GM12865 (cell line): ENCODE measurements around the gene CNPY2.

Source experiments
- DNase-seq: peaks from one replicate; pipeline ENCODE4 v3.0.0; 2010; ENCODE audit warnings: low read depth
- H3K4me3 ChIP-seq: 2 replicates; pipeline ENCODE4 v1.5.1; 2011; ENCODE audit warnings: mild to moderate bottlenecking, low read depth, low read length, control low read depth
- CTCF ChIP-seq: IDR thresholded peaks from 2 replicates; pipeline ENCODE4 v1.5.1; 2011; ENCODE audit warnings: low read length, control low read depth, low read depth, inconsistent platforms; ENCODE audit not compliant: insufficient read depth; ENCODE audit errors: missing control alignments

The CNPY2 gene

GRCh38 chr12:56315622-56316473, at the start of gene CNPY2:
Gene CNPY2 (minus strand): TSS chr12:56315988. CDS start chr12:56315217, 771 bp downstream.
- H3K4me3 ChIP-seq: peak within 1 kb of the TSS; percentile 82
- DNase-seq: peak; percentile 100
- TF ChIP-seq CTCF: peak; percentile 13

- no peak for TF ChIP-seq CTCF
- DNase-seq: no peak
These were observed 46.6 kb upstream of the CNPY2 start, which contains the start of gene APOF for GRCh38 chr12:56362130-56363059. Gene APOF (minus strand): TSS chr12:56362857. CDS start chr12:56362745, 112 bp downstream.

GRCh38 chr12:56361487-56362129, 45.8 kb upstream of the CNPY2 start:
- no peak for TF ChIP-seq CTCF
- H3K4me3 ChIP-seq: no peak overlapping the region
- no peak for DNase-seq

More at GRCh38 chr12:56362130-56363059, 46.6 kb upstream of the CNPY2 start, which contains the start of gene APOF:
- no peak within 1 kb of the TSS for H3K4me3 ChIP-seq

GRCh38 chr12:56359851-56360767, 44.3 kb upstream of the CNPY2 start, which contains the start of gene STAT2:
Gene STAT2 (minus strand): TSS chr12:56360107. CDS start chr12:56356571, 3,536 bp downstream.
- TF ChIP-seq CTCF: no peak
- peak; percentile 100 for DNase-seq
- peak within 1 kb of the TSS; percentile 96 for H3K4me3 ChIP-seq

GRCh38 chr12:56358836-56359532, 43.2 kb upstream of the CNPY2 start:
- DNase-seq: peak; percentile 73
- H3K4me3 ChIP-seq: peak overlapping the region; percentile 96
- no peak for TF ChIP-seq CTCF
